AG04449 (cell line): Measurements from ENCODE around the gene ZNF385A.

Source experiments
- CTCF ChIA-PET: fragments of 350-600 bp; formaldehyde crosslinking; extraction: SDS; loops from one replicate; lab custom pipeline; 2021; ENCODE audit warnings: antibody characterized with exemption; lab: Yijun Ruan, JAX
- POLR2A ChIA-PET: fragments of 400-600, 350-600 bp; formaldehyde crosslinking; extraction: SDS; loops from one replicate; lab custom pipeline; 2020; ENCODE audit warnings: antibody characterized with exemption, inconsistent platforms; lab: Yijun Ruan, JAX
- DNase-seq: peaks from one replicate; pipeline ENCODE4 v3.0.0-alpha.2; 2010; ENCODE audit warnings: low read depth, low spot score
- H3K4me3 ChIP-seq: 2 replicates; pipeline ENCODE4 v1.5.1; 2011; ENCODE audit warnings: low read depth, mild to moderate bottlenecking, control low read depth, low read length
- TF ChIP-seq, protein P1 (sequence below): IDR thresholded peaks from one replicate; pipeline ENCODE4 v1.5.1; 2011; ENCODE audit warnings: mild to moderate bottlenecking, moderate library complexity, low read length, control low read depth, inconsistent platforms; ENCODE audit not compliant: insufficient read depth; ENCODE audit errors: missing control alignments

Gene ZNF385A

DNA sequence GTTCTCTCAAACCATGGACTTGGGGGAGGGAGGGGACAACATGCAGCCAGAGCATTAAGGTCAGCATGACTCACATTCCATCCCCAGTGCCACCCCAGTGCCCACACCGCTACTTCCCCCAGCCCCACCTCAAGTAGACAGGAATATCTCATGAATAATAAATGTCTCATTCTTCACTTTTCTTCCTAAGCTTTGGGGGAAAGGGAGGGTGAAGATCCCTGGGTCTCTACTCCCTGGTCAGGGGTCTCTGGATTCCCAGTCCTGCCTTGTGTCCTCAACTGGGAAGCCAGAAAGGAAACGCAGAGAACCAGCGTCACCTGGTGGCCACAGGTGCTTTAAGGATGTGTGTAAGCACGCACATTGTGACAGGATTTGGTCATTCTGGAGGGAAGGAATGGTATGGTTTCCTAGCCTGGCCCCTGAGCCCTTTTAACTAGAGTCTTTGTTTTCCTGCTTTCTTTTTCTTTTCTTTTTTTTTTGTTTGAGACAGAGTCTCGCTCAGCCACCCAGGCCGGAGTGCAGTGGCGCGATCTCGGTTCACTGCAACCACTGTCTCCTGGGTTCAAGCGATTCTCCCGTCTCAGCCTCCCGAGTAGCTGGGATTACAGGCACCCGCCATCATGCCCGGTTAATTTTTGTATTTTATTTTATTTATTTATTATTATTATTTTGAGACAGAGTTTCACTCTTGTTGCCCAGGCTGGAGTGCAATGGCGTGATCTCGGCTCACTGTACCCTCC, 23.6 kb downstream of the ZNF385A start:
- TF ChIP-seq, protein P1, sequence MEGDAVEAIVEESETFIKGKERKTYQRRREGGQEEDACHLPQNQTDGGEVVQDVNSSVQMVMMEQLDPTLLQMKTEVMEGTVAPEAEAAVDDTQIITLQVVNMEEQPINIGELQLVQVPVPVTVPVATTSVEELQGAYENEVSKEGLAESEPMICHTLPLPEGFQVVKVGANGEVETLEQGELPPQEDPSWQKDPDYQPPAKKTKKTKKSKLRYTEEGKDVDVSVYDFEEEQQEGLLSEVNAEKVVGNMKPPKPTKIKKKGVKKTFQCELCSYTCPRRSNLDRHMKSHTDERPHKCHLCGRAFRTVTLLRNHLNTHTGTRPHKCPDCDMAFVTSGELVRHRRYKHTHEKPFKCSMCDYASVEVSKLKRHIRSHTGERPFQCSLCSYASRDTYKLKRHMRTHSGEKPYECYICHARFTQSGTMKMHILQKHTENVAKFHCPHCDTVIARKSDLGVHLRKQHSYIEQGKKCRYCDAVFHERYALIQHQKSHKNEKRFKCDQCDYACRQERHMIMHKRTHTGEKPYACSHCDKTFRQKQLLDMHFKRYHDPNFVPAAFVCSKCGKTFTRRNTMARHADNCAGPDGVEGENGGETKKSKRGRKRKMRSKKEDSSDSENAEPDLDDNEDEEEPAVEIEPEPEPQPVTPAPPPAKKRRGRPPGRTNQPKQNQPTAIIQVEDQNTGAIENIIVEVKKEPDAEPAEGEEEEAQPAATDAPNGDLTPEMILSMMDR = peak; percentile 84
- POLR2A ChIA-PET = interaction anchor here (1.1 kb wide), 1 partner anchor 25 kb away, joined by 3 read pairs; no protein-coding TSS in a partner anchor
- DNase-seq = no peak

DNA sequence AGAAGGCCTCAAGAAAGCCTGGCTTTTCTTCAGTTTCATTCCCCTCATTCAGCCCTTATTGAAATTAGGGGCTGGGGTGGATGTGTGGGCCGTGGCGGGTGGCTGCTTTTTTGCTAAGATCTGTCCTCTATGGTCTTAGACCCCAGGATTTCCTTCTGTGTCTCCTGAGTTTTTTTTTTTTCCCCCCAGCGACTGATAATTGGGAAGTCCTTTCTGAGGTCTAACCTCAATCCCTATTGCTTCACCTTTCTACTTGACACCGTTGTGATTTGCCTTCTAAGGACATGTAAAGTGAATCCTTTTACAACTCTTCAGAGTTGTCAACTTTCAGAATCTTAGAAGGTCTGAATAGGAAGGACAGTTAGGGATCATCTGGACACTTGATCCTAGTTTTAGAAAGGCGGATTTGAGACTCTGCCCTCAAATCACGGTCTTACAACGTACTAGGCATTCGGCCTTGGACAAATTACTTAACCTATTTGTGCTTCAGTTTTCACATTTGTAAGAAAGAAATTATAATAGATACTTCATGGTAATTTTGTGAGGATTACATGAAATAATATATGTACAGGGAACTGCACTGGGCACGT, 24.7 kb downstream of the ZNF385A start:
- DNase-seq = no peak
- POLR2A ChIA-PET = interaction anchor here (1.0 to 1.8 kb wide), 8 partner anchors 9 to 351 kb away, joined by 4 to 12 read pairs (median 4); partner anchors contain the start of genes CBX5, COPZ1, HNRNPA1 and HOXC8
- CTCF ChIA-PET = interaction anchor here (0.6 to 9.2 kb wide), 29 partner anchors 8 to 616 kb away, joined by 3 to 131 read pairs (median 4); partner anchors contain the start of genes COPZ1, HOXC10 and NFE2

More for the DNA sequence above, 23.6 kb downstream of the ZNF385A start:
- no peak overlapping the region for H3K4me3 ChIP-seq
- CTCF ChIA-PET = interaction anchor here (0.7 to 9.2 kb wide), 31 partner anchors 7 to 373 kb away, joined by 3 to 131 read pairs (median 7); partner anchors contain the start of genes COPZ1 and NFE2

DNA sequence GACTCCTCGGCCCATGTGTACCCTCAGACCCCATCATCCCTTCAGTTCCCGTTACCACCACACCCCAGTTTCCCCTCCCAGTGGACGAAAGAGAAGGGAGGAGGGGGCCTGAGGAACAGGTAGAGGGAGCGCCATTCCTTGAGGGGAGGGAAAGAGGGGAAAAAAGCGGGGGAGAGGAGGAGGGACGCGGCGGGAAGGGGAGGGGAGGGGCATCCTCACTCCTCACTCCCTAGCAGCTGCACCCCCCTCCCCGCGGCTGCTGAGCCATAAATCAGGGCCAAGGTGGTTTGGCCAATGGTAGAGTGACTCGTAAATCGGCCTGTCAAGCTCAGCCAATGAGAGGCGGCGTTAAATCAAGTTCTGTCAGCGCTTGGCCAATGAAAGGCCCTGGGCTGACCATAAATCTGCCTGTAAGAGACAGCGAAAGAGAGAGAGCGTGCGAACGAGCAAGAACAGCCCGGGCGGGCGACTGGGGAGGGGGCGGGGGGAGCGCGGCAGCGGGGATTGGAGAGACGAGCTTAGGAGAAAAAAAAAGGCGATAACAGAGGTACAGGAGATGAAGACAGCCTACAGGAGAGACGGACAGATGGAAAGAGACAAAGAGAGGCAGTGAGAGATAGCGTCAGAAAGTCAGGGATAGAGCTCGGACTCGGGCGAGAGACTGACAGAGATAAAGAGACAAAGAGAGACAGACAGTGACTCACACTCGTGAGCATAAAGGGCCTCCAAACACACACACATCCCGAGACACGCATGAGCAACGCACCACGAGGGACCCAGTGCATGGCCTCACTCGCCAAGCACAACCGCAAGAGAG, 25.4 kb downstream of the ZNF385A start:
- TF ChIP-seq, protein P1 = no peak
- ChIA-PET CTCF (interaction anchor here (0.6 to 9.2 kb wide), 20 partner anchors 9 to 615 kb away, joined by 3 to 131 read pairs (median 4); partner anchors contain the start of genes COPZ1 and HOXC10), POLR2A (interaction anchor here (1.0 to 1.8 kb wide), 10 partner anchors 9 to 366 kb away, joined by 4 to 12 read pairs (median 4); partner anchors contain the start of genes CBX5, COPZ1, HNRNPA1 and HOXC8)
- H3K4me3 ChIP-seq = peak overlapping the region; percentile 59
- peak; percentile 97 for DNase-seq

More for the DNA sequence above, 24.7 kb downstream of the ZNF385A start:
- peak overlapping the region; percentile 59 for H3K4me3 ChIP-seq
- TF ChIP-seq, protein P1 = no peak

DNA sequence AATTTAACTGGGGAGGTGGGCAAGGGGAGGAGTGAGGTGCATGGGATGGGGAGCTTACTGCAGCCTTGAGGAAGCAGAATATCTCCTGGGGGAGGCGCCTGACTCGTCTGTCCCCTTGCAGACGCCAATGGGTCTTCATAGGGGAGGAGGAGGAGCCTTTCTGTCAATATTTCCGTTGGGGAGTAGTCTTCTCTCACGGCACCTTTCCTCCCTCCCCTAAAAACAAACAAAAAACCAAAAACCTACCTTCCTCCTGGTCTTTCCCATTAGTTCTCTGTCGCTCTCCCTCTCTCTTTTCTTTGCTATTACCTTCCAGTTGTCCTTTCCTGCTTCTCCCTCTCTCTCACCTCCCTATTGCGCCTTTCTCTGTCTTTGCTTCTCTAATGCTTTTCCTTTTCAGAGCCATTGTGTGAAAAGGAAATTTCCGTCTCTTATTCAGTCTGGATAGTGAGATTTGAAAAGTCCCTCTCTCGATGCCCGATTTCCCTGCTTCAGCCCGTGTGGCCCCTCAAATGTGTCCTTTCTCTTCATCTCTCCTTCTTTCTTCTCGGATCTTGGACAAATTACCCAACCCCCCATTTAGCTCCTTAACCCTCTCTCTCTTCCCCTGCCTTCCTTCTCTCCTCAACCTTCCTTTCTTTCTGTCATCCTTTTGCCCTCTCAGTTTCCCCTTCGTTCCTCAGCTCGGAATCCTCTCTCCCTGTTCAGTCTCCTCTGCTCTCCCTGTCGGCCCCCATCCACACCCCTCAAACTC, 26.2 kb downstream of the ZNF385A start:
- POLR2A ChIA-PET = interaction anchor here (1.0 to 1.8 kb wide), 7 partner anchors 10 to 365 kb away, joined by 4 to 12 read pairs (median 5); partner anchors contain the start of genes CBX5, COPZ1, HNRNPA1 and HOXC8
- TF ChIP-seq, protein P1 = no peak
- peak overlapping the region; percentile 59 for H3K4me3 ChIP-seq
- CTCF ChIA-PET = interaction anchor here (0.6 to 9.2 kb wide), 19 partner anchors 9 to 614 kb away, joined by 3 to 131 read pairs (median 4); partner anchors contain the start of genes COPZ1 and HOXC10
- DNase-seq = no peak

DNA sequence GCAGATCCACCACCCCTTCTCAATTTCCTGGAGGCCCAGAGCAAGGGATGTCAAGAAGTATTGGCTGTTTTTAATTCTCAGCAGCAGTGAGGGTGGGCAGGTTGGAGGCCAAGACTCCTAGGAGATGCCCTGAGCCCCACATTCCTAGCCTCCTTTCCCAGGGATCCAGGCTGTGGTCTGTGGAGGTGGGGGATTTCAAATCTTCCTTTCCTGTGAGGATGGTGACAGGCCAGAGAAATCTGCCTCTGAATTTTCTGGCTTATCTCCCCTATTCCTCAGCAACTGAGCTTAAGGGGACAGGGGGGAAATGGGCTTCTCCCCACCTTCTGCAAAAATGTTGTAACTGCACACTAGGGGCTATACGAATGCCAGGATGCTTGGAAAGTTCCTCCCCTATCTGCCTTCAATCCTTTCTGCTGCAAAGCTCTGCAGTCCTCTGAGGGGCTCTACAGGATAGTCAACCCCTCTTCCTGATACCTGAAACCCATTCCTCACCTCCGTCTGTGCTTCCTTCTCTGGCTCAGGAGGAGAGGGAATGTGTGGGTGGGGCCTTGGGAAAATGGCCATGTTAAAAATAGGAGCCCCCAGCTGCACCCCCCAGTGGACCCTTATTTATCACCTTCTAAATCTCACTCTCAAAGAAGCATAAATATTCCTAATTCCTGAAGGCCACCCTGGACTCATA, 26.9 kb downstream of the ZNF385A start:
- no peak for DNase-seq
- no peak overlapping the region for H3K4me3 ChIP-seq
- ChIA-PET CTCF (interaction anchor here (0.6 to 9.2 kb wide), 13 partner anchors 10 to 150 kb away, joined by 3 to 131 read pairs (median 8); partner anchors contain the start of gene COPZ1), POLR2A (no interaction called here)
- TF ChIP-seq, protein P1 = no peak
